AG08395 (cell line): ENCODE data around the gene WBP2NL.
"Not testable (repeated sequence)": the region's sequence is repeated elsewhere in the genome, so short reads cannot be mapped to it uniquely, and the experiment has no call there.

Experiments used
- DNase-seq: peaks from one replicate; pipeline ENCODE4 v3.0.0; 2012; ENCODE audit warnings: mixed read lengths, low spot score

Gene WBP2NL, protein sequence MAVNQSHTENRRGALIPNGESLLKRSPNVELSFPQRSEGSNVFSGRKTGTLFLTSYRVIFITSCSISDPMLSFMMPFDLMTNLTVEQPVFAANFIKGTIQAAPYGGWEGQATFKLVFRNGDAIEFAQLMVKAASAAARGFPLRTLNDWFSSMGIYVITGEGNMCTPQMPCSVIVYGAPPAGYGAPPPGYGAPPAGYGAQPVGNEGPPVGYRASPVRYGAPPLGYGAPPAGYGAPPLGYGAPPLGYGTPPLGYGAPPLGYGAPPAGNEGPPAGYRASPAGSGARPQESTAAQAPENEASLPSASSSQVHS

DNA sequence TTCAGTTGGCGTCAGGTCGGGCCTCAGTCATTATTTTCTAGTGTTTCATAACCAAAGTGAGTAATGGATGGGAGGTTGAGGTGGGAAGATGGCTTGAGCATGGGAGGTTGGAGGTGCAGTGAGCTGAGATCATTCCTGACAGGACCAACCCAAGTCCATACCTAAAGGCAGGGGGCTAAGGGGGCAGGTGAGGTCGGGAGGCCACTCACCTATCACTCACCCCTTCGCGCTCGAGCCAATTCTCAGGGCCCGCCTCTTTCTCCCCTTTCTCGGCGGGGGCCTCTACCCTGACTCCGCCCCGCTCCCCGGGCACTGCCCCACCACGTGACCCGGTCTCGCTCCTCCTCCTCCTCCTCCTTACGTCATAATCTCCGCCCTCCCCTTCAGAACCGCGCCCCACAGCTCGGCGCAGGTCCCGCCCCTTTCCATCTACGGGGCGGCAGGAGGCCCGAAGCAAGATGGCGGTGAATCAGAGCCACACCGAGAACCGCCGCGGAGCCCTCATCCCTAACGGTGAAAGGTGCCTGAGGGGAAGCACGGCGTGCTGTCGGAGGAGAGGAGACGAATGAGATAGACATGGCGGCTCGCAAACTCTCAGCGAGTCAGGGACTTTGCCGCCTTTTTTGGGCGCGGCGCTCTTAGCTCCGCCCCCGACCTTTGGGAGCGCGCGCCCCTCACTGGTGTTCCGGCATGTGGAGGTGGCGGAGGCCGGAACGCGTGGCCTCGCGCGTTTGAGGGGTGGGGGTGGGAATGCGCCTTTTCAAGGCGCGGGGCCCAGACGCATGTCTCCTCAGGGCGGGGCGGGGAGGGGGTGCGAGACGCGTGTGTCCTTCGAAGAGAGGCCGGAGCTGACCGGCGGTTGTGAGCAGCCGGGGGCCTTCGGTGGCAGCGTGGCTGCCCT is at the start of gene WBP2NL:
Gene WBP2NL, plus strand, starts transcription at position 428 of the 901 bp plus-strand sequence. Its CDS starts 31 bp downstream, at position 459.
- DNase-seq = peak; percentile 74

GRCh38 chr22:41948928-41949296 is 49.7 kb upstream of the WBP2NL start:
- DNase-seq = not testable (repeated sequence)

GRCh38 chr22:41949297-41949965 is 49.2 kb upstream of the WBP2NL start:
- no peak for DNase-seq

DNA sequence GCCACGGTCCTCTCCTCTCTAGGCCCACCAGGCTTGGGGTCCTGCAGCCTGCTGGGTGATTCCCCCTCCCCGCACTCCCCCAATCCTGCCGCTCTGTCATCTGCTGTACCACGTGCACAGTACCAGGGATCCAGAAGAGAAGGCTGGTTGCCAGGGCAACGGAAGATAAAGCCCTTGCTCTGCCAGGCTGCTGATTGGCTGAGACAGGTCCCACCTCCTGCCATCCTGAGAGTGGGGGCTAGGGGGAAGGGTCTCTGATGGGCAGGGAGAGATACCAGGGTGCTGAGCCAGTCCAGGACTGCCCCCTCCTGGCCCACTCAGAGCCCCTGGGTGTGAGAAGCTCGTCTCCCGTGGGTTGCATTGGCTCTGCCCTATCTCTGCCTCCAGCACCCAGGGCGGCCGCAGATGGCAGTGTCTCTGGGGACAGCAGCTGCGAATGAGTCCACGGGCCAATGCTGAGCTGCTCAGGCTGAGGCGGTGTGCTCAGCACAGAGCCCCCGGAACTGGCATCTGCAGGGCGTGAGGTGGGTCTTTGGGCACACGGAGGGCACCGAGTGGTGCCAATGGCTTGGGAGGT is 46.6 kb upstream of the WBP2NL start, which contains the start of gene SMIM45:
Gene SMIM45, plus strand, starts transcription at position 253 of the 577 bp plus-strand sequence.
- DNase-seq = no peak

DNA sequence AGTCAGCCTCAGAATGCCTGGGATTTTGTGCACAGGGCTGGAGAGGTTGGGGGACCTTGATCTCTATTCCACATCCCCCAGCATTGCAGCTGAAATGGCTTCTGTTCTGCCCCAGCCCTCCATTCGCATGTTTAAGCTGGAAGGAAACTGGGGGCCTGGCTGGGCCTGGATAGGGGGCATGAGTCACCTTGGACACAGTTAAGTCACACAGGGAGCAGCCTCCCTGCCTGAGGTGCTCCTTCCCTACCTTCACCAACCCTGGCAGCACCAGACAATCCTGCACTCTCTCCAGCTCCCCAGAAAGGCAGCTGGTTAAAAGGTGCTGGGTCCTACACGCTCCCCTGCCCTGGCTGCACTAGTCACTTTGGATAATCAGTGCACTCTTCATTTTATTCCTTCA is 45.9 kb upstream of the WBP2NL start:
- no peak for DNase-seq

DNA sequence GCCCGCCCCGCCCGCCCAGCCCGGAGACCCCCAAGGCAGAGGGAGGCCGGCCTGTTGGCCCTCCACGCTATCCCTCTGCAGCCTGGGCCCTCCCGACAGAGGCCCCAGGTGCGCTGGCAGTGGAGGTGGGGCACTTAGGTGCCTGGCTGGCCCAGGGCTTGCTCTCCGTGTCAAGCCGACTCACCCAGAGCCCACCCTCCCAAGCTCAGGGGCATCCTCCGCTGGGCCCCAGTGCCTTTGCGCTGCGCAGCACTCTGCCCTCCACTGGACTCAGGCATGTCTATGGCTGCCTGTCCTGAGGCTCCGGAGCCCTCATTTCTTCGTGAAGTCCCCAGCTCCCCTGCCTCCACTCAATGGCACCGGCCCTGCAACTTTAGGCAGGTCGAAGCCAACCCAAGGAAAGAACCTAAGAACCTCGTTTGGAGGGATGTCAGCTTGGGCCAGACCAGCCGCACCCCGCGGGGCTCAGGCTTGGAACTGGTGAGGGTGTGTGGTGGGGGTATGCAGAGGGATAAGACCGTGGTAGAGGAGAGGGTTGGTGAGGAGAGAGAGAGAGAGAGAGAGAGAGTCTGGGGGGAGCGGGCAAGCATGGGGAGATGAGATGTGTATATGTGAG is 40.5 kb upstream of the WBP2NL start:
- DNase-seq = no peak

DNA sequence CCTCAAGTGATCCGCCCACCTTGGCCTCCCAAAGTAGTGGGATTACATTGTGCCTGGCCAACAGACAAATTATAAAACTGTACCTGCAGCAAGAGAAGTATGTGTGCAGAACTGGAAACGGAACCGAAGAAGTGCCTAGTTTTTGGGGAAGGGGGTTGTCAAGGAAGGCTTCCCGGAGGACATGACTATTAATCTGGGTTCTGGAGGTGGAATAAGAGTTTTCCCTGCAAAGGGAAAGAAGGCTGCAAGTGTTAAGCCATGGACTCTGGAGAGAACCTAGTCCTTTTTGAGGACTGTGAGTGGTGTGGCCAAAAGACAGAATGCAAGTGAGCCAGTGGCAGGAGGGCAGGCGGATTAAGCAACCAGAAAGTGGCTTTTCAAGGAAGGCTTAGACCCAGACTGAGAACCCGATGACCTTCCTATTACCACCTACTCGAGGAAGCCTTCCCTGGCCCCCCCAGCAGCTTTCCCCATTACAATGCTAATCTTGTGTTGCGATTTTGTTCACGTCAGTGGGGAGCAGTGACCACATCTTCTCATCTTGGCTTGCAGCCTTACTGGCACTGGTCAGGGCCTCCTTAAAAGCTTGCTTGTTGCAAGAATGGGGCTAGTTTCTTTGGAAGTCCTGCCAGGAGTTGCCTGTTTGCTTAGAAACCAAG is 35.0 kb upstream of the WBP2NL start:
- DNase-seq = no peak

- DNase-seq = no peak
These were observed 34.5 kb upstream of the WBP2NL start for GRCh38 chr22:41964112-41964491.

GRCh38 chr22:41966225-41966606 is 32.4 kb upstream of the WBP2NL start:
- no peak for DNase-seq

- peak; percentile 90 for DNase-seq
These were observed 31.9 kb upstream of the WBP2NL start for GRCh38 chr22:41966607-41967240.

- no peak for DNase-seq
These were observed 30.0 kb upstream of the WBP2NL start for GRCh38 chr22:41968601-41969000.

GRCh38 chr22:41969110-41969646 is 29.4 kb upstream of the WBP2NL start, which contains the start of gene SEPTIN3:
Gene SEPTIN3 (plus strand): TSS chr22:41969443. CDS start chr22:41971493, 2,050 bp downstream.
- DNase-seq = no peak

- no peak for DNase-seq
These were observed 28.0 kb upstream of the WBP2NL start for GRCh38 chr22:41970601-41971000.

- no peak for DNase-seq
These were observed 27.2 kb upstream of the WBP2NL start for GRCh38 chr22:41971431-41971830.

DNA sequence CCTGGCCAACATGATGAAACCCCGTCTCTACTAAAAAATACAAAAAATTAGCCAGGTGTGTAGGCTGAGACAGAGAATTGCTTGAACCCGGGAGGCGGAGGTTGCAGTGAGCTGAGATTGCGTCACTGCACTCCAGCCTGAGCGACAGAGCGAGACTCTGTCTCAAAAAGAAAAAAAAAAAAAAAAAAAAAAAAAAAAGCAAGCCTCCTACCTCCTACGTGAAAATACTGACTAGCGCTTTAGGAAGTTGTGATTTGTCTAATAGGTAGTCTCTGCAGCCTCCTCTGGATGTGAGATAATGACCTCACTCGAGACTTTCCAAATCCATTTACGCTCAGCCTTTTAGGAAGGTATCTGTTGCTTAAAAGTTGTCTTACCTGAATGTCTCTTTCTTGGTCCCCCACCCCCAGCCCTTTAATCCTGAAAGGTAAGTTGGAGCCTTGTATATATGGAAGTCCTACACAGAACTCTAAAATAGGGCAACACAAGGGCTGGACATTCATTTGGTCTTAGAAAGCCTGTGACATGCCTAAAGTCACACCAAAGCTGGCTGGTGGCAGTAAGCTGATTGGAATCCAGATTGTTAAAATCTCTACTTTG is 23.8 kb upstream of the WBP2NL start:
- DNase-seq = no peak

GRCh38 chr22:41975299-41976069 is 23.1 kb upstream of the WBP2NL start:
- no peak for DNase-seq

GRCh38 chr22:41976070-41976901 is 22.3 kb upstream of the WBP2NL start:
- DNase-seq = peak; percentile 31

DNA sequence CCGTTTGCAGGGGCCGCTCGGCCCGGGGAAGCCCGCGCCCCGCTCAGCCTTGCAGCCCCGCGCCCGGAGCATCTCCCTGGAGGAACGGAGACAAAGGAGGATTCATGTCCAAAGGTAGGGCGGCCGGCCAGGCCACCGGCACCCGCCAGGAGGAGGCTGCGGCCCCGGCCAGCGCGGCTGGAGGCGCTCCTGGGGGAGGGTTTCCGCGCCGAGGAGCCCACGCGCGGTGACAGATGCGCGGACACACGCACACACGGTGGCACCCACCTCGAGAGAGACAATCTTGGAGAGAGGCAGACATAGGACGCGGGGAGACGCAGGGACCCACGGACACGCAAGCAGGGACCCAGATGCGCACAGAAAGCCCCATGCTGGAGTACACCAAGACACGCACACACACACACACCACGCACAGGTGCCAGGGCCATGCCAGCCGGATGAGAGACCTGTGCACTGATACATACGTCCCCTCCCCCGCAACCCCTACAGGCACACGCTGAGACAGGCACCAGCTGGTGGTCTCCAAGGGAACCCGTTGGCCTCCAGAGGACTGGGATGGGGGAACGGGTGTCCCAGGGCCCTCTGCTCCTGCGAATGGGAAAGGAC is 21.5 kb upstream of the WBP2NL start:
- DNase-seq = no peak
